GM10266 (cell line): Measurements from ENCODE around the gene IFFO2.

Experiments used
- DNase-seq: peaks from one replicate; pipeline ENCODE4 v3.0.0; 2012; ENCODE audit errors: extremely low spot score
- CTCF ChIP-seq: IDR thresholded peaks from 2 replicates; pipeline ENCODE4 v1.5.1; 2012; ENCODE audit warnings: mild to moderate bottlenecking, low read depth; ENCODE audit not compliant: control insufficient read depth, insufficient read depth; ENCODE audit errors: missing control alignments

The IFFO2 gene

GRCh38 chr1:18981242-18981641 lies 24.8 kb upstream of the IFFO2 start:
- TF ChIP-seq CTCF: no peak
- no peak for DNase-seq

DNA sequence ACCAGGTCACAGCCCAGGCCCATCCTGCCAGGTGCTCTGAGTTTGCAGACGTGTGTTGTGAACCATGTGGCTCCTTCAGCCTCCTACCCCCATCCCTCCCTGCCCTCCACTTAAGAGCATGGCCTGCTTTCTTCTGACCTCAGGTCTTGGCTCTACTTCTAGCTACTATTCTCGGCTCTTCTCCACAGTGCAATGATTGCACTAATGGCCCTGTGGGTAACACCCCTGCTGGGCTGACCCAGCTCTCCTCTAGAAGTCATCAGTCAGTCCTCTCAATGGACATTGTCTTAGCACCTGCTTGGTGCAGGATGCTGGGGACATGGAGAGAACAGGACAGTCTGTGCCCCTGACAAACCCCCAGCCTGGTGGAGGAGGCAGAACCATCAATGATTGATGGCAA lies 22.2 kb upstream of the IFFO2 start:
- TF ChIP-seq CTCF: no peak
- DNase-seq: no peak

- TF ChIP-seq CTCF: no peak
- DNase-seq: no peak
These were observed 21.0 kb upstream of the IFFO2 start for GRCh38 chr1:18977428-18977827.

GRCh38 chr1:18976096-18976495 lies 19.6 kb upstream of the IFFO2 start:
- DNase-seq: no peak
- no peak for TF ChIP-seq CTCF

GRCh38 chr1:18974606-18975005 lies 18.1 kb upstream of the IFFO2 start:
- no peak for TF ChIP-seq CTCF
- no peak for DNase-seq

DNA sequence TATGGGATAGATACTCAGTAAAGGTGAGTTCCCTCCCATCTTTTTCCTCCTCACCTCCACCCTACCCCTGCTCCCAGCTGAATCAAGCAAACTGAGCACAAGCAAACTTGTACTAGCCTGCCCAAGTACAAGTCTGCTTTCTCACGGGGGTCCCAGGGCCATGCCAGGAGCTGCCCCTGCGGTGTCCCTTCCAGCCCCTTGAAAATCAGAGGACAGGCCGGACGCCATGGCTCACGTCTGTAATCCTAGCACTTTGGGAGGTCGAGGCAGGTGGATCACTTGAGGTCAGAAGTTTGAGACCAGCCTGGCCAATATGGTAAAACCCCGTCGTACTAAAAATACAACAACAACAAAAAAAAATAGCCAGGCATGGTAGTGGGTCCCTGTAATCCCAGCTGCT lies 17.5 kb upstream of the IFFO2 start:
- TF ChIP-seq CTCF: no peak
- no peak for DNase-seq

GRCh38 chr1:18973446-18973955 lies 17.0 kb upstream of the IFFO2 start:
- TF ChIP-seq CTCF: no peak
- DNase-seq: no peak
